Right lobe of liver (tissue), 6 donors: ENCODE results near the gene STC2. TPM values are rescaled to one million over a fixed set of nuclear protein-coding genes. Genes with fewer than 3 reads are reported as not detected.

Source experiments
- ATAC-seq, 4 donors: fragments of 200-7000 bp; cut with Tn5 transposase; one replicate each; pipeline ENCODE4 v1.9.1; 2020; ENCODE audit warnings: mild to moderate bottlenecking in 4 of 4, moderate library complexity in 4 of 4
- DNase-seq, 3 donors: peaks; one replicate each; pipeline ENCODE4 v3.0.0-alpha.2; 2020
- H3K27ac ChIP-seq, 3 donors: fragments of 200-600 bp; one replicate each; pipeline ENCODE4 v1.8.0; 2022
- H3K27me3 ChIP-seq, 2 donors: fragments of 200-600 bp; one replicate each; pipeline ENCODE4 v1.8.0; 2022
- H3K36me3 ChIP-seq, 4 donors: fragments of 200-600 bp; sonication (generic) in 1 of 4; one replicate each; pipeline versions ENCODE4 v1.5.1 to v1.8.0; 2017 to 2022; ENCODE audit warnings: control low read depth in 1 of 4
- H3K4me1 ChIP-seq, 4 donors: fragments of 200-600 bp; sonication (generic) in 1 of 4; one replicate each; pipeline versions ENCODE4 v1.5.1 to v1.8.0; 2017 to 2022; ENCODE audit warnings: control low read depth in 1 of 4
- H3K4me3 ChIP-seq, 3 donors: fragments of 200-600 bp; one replicate each; pipeline ENCODE4 v1.8.0; 2022
- H3K9me3 ChIP-seq, 4 donors: fragments of 200-600 bp; sonication (generic) in 1 of 4; one replicate each; pipeline versions ENCODE4 v1.5.1 to v1.8.0; 2017 to 2022; ENCODE audit warnings: control low read depth in 1 of 4
- CTCF ChIP-seq, 4 donors: fragments of 200-600 bp in 3 of 4; fragments of 450-650 bp in 1 of 4; IDR thresholded peaks; one replicate each; pipeline versions ENCODE4 v1.5.1 to v1.8.0; 2016 to 2022; ENCODE audit warnings: antibody characterized with exemption in 4 of 4, mild to moderate bottlenecking in 2 of 4
- POLR2A ChIP-seq: fragments of 450-650 bp; IDR thresholded peaks from one replicate; pipeline ENCODE4 v1.6.1; 2017; ENCODE audit warnings: antibody characterized with exemption, mild to moderate bottlenecking
- WGBS: methylation state at CpG from one replicate; pipeline ENCODE4 v1.1.6; 2018; ENCODE audit warnings: low coverage, low lambda C conversion rate; ENCODE audit not compliant: insufficient coverage; ENCODE audit errors: missing lambda C conversion rate; 5-methylcytosine and 5-hydroxymethylcytosine counted together
- intact Hi-C, 2 donors: fragments of 100-400 bp; cut with DNase I; formaldehyde crosslinking; loops; one replicate each; pipeline versions ENCODE4 v1.11.2 to v1.14.1; 2022
- total RNA-seq, 6 experiments: library from RNA; depleted of rRNA in 2 of 6; stranded (reverse); fragments of >200 nt in 2 of 6; fragmentation: NEBNext Ultra II Directional in 3 of 6; extraction: Animal tissue kit (Norgen Biotek cat#: 25700) in 3 of 6; gene quantifications; one replicate each; pipeline versions ENCODE4 v1.1.0 to v1.2.4, GENCODE V29; 2016 to 2023
- donor health status: DM: no; HTN: yes; CAD: no.
- donor health status: DM: no; HTN: no; CAD: no.
- donor health status: DM: no; HTN: no; CAD: no.
- donor health status: DM: no; HTN: yes; CAD: no.
- donor health status: DM: no; HTN: yes; CAD: no.

STC2 gene
- total RNA-seq, 6 experiments from 2014 or later, result 0.20 to 18.8 (median 3.4) TPM; not detected in 2

GRCh38 chr5:173329491-173330337, 1.5 kb upstream of the STC2 start:
- H3K27me3 ChIP-seq, result peaks cover 0 to 17% of the 10 kb centered on the region in 2 donors
- TF ChIP-seq POLR2A (no peak), CTCF (IDR thresholded peaks at IDR 0.05) (no peak)
- peak overlapping the region in 1 of 3 donors; percentile 26 for H3K27ac ChIP-seq
- H3K36me3 ChIP-seq, result no peaks in the 10 kb centered on the region
- DNase-seq (peak in 1 of 3 donors; percentile 66), ATAC-seq (peak in 1 of 4 donors; percentile 16)
- peaks cover 0 to 20% (median 0%) of the 10 kb centered on the region in 4 donors for H3K4me1 ChIP-seq
- intact Hi-C loops, result loop anchor here (5.0 kb wide), 1 partner anchor 32 kb away; no protein-coding TSS in a partner anchor
- peak overlapping the region in 2 of 3 donors; percentile 7 to 39 for H3K4me3 ChIP-seq
- WGBS, result 16% methylated on average over 18 of the region's 77 CpGs
- H3K9me3 ChIP-seq, result no peaks in the 10 kb centered on the region

- Histone ChIP-seq H3K9me3 (no peaks in the 10 kb centered on the region), H3K4me1 (peaks cover 0 to 20% (median 0%) of the 10 kb centered on the region in 4 donors), H3K27me3 (peaks cover 0 to 17% of the 10 kb centered on the region in 2 donors), H3K36me3 (no peaks in the 10 kb centered on the region), H3K4me3 (peak overlapping the region; percentile 19 to 39 (median 26)), H3K27ac (peak overlapping the region in 1 of 3 donors; percentile 26)
- DNase-seq, result peak in 1 of 3 donors; percentile 59
- 2% methylated on average over 24 of the region's 29 CpGs for WGBS
- peak in 1 of 4 donors; percentile 38 for ATAC-seq
- intact Hi-C loops, result no loop called here
- no peak for TF ChIP-seq CTCF (IDR thresholded peaks at IDR 0.05)
- no peak for TF ChIP-seq POLR2A
Measured at GRCh38 chr5:173328844-173329490, 753 bp upstream of the STC2 start.

GRCh38 chr5:173327084-173327947, 898 bp downstream of the STC2 start:
- Histone ChIP-seq H3K27ac (no peak overlapping the region), H3K36me3 (no peaks in the 10 kb centered on the region), H3K9me3 (no peaks in the 10 kb centered on the region), H3K4me3 (peak overlapping the region; percentile 2 to 35 (median 19)), H3K27me3 (peaks cover 0 to 17% of the 10 kb centered on the region in 2 donors), H3K4me1 (peaks cover 0 to 20% (median 3%) of the 10 kb centered on the region in 4 donors)
- intact Hi-C loops, result no loop called here
- TF ChIP-seq POLR2A, result no peak
- no peak for TF ChIP-seq CTCF (IDR thresholded peaks at IDR 0.05)
- ATAC-seq (no peak), DNase-seq (no peak)
- WGBS, result 0% methylated on average over 6 of the region's 76 CpGs

- ATAC-seq, result no peak
- H3K36me3 ChIP-seq, result no peaks in the 10 kb centered on the region
- peaks cover 0 to 17% of the 10 kb centered on the region in 2 donors for H3K27me3 ChIP-seq
- peaks cover 0 to 20% (median 3%) of the 10 kb centered on the region in 4 donors for H3K4me1 ChIP-seq
- H3K27ac ChIP-seq, result no peak overlapping the region
- no peak for DNase-seq
- no peak overlapping the region for H3K4me3 ChIP-seq
- intact Hi-C loops, result no loop called here
- TF ChIP-seq POLR2A (no peak), CTCF (IDR thresholded peaks at IDR 0.05) (no peak)
- 33% methylated on average over 11 of the region's 15 CpGs for WGBS
- no peaks in the 10 kb centered on the region for H3K9me3 ChIP-seq
Measured at GRCh38 chr5:173326501-173326960, 1.7 kb downstream of the STC2 start.
